ENCODE results near the gene NR2F6.

DNA sequence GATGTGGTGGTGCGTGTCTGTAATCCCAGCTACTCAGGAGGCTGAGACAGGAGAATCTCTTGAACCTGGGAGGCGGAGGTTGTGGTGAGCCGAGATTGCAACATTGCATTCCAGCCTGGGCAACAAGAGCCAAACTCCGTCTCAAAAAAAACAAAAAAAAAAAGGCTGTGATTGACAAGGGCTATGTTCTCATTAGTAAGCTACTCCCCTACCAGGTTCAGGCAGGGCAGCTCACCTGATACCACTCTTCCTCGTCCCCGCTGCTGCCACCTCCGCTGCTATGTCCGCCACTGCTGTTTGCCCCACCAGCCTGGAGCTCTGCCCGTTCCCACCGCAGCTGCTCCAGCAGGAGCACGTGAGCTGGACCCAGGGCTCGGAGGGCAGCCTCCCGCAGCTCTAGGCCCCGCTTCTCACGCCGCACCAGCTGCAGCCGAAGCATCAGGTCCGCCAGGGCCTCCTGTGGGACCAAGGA, 9.5 kb upstream of the NR2F6 start:
- TF ChIP-seq, protein P1, sequence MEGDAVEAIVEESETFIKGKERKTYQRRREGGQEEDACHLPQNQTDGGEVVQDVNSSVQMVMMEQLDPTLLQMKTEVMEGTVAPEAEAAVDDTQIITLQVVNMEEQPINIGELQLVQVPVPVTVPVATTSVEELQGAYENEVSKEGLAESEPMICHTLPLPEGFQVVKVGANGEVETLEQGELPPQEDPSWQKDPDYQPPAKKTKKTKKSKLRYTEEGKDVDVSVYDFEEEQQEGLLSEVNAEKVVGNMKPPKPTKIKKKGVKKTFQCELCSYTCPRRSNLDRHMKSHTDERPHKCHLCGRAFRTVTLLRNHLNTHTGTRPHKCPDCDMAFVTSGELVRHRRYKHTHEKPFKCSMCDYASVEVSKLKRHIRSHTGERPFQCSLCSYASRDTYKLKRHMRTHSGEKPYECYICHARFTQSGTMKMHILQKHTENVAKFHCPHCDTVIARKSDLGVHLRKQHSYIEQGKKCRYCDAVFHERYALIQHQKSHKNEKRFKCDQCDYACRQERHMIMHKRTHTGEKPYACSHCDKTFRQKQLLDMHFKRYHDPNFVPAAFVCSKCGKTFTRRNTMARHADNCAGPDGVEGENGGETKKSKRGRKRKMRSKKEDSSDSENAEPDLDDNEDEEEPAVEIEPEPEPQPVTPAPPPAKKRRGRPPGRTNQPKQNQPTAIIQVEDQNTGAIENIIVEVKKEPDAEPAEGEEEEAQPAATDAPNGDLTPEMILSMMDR (IDR thresholded peaks at IDR 0.05; ENCODE audit: low read depth, low read length) = no peak
- no peak for TF ChIP-seq MYC (IDR thresholded peaks at IDR 0.05; ENCODE audit: low read depth, low read length)

Data from NB4 (cell line).